OCI-M1 (cell line): ENCODE data around the gene CCDC177.

Source experiments
- DNase-seq: peaks from one replicate; lab custom pipeline; 2025; lab: John Stamatoyannopoulos, UW

CCDC177 gene

GRCh38 chr14:69574263-69574953 is at the start of gene CCDC177:
CCDC177 (minus strand) TSS chr14:69574871; CDS start chr14:69573622, 1,249 bp downstream.
- peak; percentile 34 for DNase-seq

- DNase-seq: no peak
These were observed 49.5 kb upstream of the CCDC177 start for GRCh38 chr14:69624136-69624535.

- DNase-seq: no peak
These were observed 46.3 kb upstream of the CCDC177 start for GRCh38 chr14:69620981-69621380.

- peak; percentile 26 for DNase-seq
These were observed 45.5 kb upstream of the CCDC177 start for GRCh38 chr14:69620211-69620611.

- no peak for DNase-seq
These were observed 44.3 kb upstream of the CCDC177 start for GRCh38 chr14:69619012-69619411.

GRCh38 chr14:69617796-69618195 is 43.1 kb upstream of the CCDC177 start:
- no peak for DNase-seq

GRCh38 chr14:69616408-69616773 is 41.7 kb upstream of the CCDC177 start:
- DNase-seq: no peak

- DNase-seq: peak; percentile 86
These were observed 41.1 kb upstream of the CCDC177 start for GRCh38 chr14:69615496-69616407.

- no peak for DNase-seq
These were observed 40.4 kb upstream of the CCDC177 start for GRCh38 chr14:69615121-69615495.

- peak; percentile 68 for DNase-seq
These were observed 39.9 kb upstream of the CCDC177 start for GRCh38 chr14:69614592-69614991.

GRCh38 chr14:69613312-69614073 is 38.8 kb upstream of the CCDC177 start:
- peak; percentile 9 for DNase-seq

GRCh38 chr14:69612783-69613130 is 38.1 kb upstream of the CCDC177 start:
- DNase-seq: peak; percentile 63

GRCh38 chr14:69612014-69612782 is 37.5 kb upstream of the CCDC177 start:
- peak; percentile 63 for DNase-seq

- DNase-seq: peak; percentile 88
These were observed 36.7 kb upstream of the CCDC177 start, which contains the start of gene SUSD6 for GRCh38 chr14:69611172-69612013. SUSD6 (plus strand) TSS chr14:69611596; CDS start chr14:69658593, 46,997 bp downstream.

GRCh38 chr14:69610874-69611171 is 36.2 kb upstream of the CCDC177 start:
- peak; percentile 69 for DNase-seq

- peak; percentile 42 for DNase-seq
These were observed 35.6 kb upstream of the CCDC177 start for GRCh38 chr14:69610020-69610873.

- DNase-seq: peak; percentile 22
These were observed 31.9 kb upstream of the CCDC177 start for GRCh38 chr14:69606258-69607184.

GRCh38 chr14:69605738-69606137 is 31.1 kb upstream of the CCDC177 start:
- no peak for DNase-seq
